ENCODE data around the gene UNC13A.

The UNC13A gene

GRCh38 chr19:17687857-17688784 lies at the start of gene UNC13A:
TSS of gene UNC13A (minus strand) at chr19:17688354. CDS start at chr19:17688199, 155 bp downstream.
- Histone ChIP-seq H3K4me1 (no peaks in the 10 kb centered on the region), H3K27me3 (ENCODE audit: low read depth) (peaks cover 20% of the 10 kb centered on the region), H3K9me3 (no peaks in the 10 kb centered on the region), H3K36me3 (replicated peaks) (no peaks in the 10 kb centered on the region), H3K4me3 (no peak within 1 kb of the TSS)
- peak; percentile 34 to 78 for DNase-seq (ENCODE audit: low spot score in 2 of 2)
- in situ Hi-C loops (cut with MboI; ENCODE audit: low sequenced_read_pairs), result no loop called here

GRCh38 chr19:17737690-17738153 lies 49.6 kb upstream of the UNC13A start:
- H3K36me3 ChIP-seq (replicated peaks), result peaks cover 24% of the 10 kb centered on the region
- H3K27me3 ChIP-seq (ENCODE audit: low read depth), result no peaks in the 10 kb centered on the region
- H3K4me3 ChIP-seq, result no peak overlapping the region
- in situ Hi-C loops (cut with MboI; ENCODE audit: low sequenced_read_pairs), result no loop called here
- H3K9me3 ChIP-seq, result no peaks in the 10 kb centered on the region
- DNase-seq (ENCODE audit: low spot score in 2 of 2), result peak in 1 of 2 experiments; percentile 24
- peaks cover 13% of the 10 kb centered on the region for H3K4me1 ChIP-seq

- Histone ChIP-seq H3K36me3 (replicated peaks) (peaks cover 35% of the 10 kb centered on the region), H3K4me1 (peaks cover 13% of the 10 kb centered on the region), H3K27me3 (ENCODE audit: low read depth) (no peaks in the 10 kb centered on the region), H3K9me3 (0 out of 2 replicates have a peak, but pooled peaks cover 3% of the 10 kb centered on the region), H3K4me3 (no peak overlapping the region)
- in situ Hi-C loops (cut with MboI; ENCODE audit: low sequenced_read_pairs), result no loop called here
- no peak for DNase-seq (ENCODE audit: low spot score in 2 of 2)
These were observed 47.3 kb upstream of the UNC13A start for GRCh38 chr19:17735410-17735809.

- no peak for DNase-seq (ENCODE audit: low spot score in 2 of 2)
- peaks cover 48% of the 10 kb centered on the region for H3K36me3 ChIP-seq (replicated peaks)
- H3K27me3 ChIP-seq (ENCODE audit: low read depth), result no peaks in the 10 kb centered on the region
- no peak overlapping the region for H3K4me3 ChIP-seq
- H3K9me3 ChIP-seq, result 0 out of 2 replicates have a peak, but pooled peaks cover 3% of the 10 kb centered on the region
- H3K4me1 ChIP-seq, result peaks cover 9% of the 10 kb centered on the region
- in situ Hi-C loops (cut with MboI; ENCODE audit: low sequenced_read_pairs), result no loop called here
These were observed 46.0 kb upstream of the UNC13A start for GRCh38 chr19:17734146-17734545.

- Histone ChIP-seq H3K36me3 (replicated peaks) (peaks cover 55% of the 10 kb centered on the region), H3K4me3 (no peak overlapping the region), H3K9me3 (0 out of 2 replicates have a peak, but pooled peaks cover 3% of the 10 kb centered on the region), H3K4me1 (peaks cover 7% of the 10 kb centered on the region), H3K27me3 (ENCODE audit: low read depth) (no peaks in the 10 kb centered on the region)
- DNase-seq (ENCODE audit: low spot score in 2 of 2), result no peak
- in situ Hi-C loops (cut with MboI; ENCODE audit: low sequenced_read_pairs), result no loop called here
These were observed 45.0 kb upstream of the UNC13A start for GRCh38 chr19:17733127-17733526.

GRCh38 chr19:17727843-17728242 lies 39.7 kb upstream of the UNC13A start:
- Histone ChIP-seq H3K27me3 (ENCODE audit: low read depth) (no peaks in the 10 kb centered on the region), H3K9me3 (0 out of 2 replicates have a peak, but pooled peaks cover 3% of the 10 kb centered on the region), H3K4me3 (no peak overlapping the region), H3K4me1 (no peaks in the 10 kb centered on the region), H3K36me3 (replicated peaks) (peaks cover 76% of the 10 kb centered on the region)
- in situ Hi-C loops (cut with MboI; ENCODE audit: low sequenced_read_pairs), result no loop called here
- no peak for DNase-seq (ENCODE audit: low spot score in 2 of 2)

- H3K36me3 ChIP-seq (replicated peaks), result peaks cover 76% of the 10 kb centered on the region
- in situ Hi-C loops (cut with MboI; ENCODE audit: low sequenced_read_pairs), result no loop called here
- DNase-seq (ENCODE audit: low spot score in 2 of 2), result no peak
These were observed 39.0 kb upstream of the UNC13A start for GRCh38 chr19:17726964-17727773.

GRCh38 chr19:17726136-17726741 lies 38.1 kb upstream of the UNC13A start:
- peaks cover 75% of the 10 kb centered on the region for H3K36me3 ChIP-seq (replicated peaks)
- H3K9me3 ChIP-seq, result 0 out of 2 replicates have a peak, but pooled peaks cover 3% of the 10 kb centered on the region
- no peaks in the 10 kb centered on the region for H3K4me1 ChIP-seq
- H3K4me3 ChIP-seq, result no peak overlapping the region
- H3K27me3 ChIP-seq (ENCODE audit: low read depth), result no peaks in the 10 kb centered on the region
- in situ Hi-C loops (cut with MboI; ENCODE audit: low sequenced_read_pairs), result no loop called here
- no peak for DNase-seq (ENCODE audit: low spot score in 2 of 2)

More at GRCh38 chr19:17726964-17727773, 39.0 kb upstream of the UNC13A start:
- Histone ChIP-seq H3K4me3 (no peak overlapping the region), H3K27me3 (ENCODE audit: low read depth) (no peaks in the 10 kb centered on the region), H3K9me3 (0 out of 2 replicates have a peak, but pooled peaks cover 3% of the 10 kb centered on the region), H3K4me1 (no peaks in the 10 kb centered on the region)

- Histone ChIP-seq H3K36me3 (replicated peaks) (peaks cover 74% of the 10 kb centered on the region), H3K4me3 (no peak overlapping the region), H3K4me1 (no peaks in the 10 kb centered on the region), H3K27me3 (ENCODE audit: low read depth) (no peaks in the 10 kb centered on the region), H3K9me3 (no peaks in the 10 kb centered on the region)
- in situ Hi-C loops (cut with MboI; ENCODE audit: low sequenced_read_pairs), result no loop called here
- no peak for DNase-seq (ENCODE audit: low spot score in 2 of 2)
These were observed 37.4 kb upstream of the UNC13A start for GRCh38 chr19:17725422-17726078.

GRCh38 chr19:17724655-17725054 lies 36.5 kb upstream of the UNC13A start:
- no peaks in the 10 kb centered on the region for H3K9me3 ChIP-seq
- no peak overlapping the region for H3K4me3 ChIP-seq
- peaks cover 65% of the 10 kb centered on the region for H3K36me3 ChIP-seq (replicated peaks)
- DNase-seq (ENCODE audit: low spot score in 2 of 2), result no peak
- in situ Hi-C loops (cut with MboI; ENCODE audit: low sequenced_read_pairs), result no loop called here
- no peaks in the 10 kb centered on the region for H3K27me3 ChIP-seq (ENCODE audit: low read depth)
- peaks cover 3% of the 10 kb centered on the region; the same call in 1 of the 2 replicates for H3K4me1 ChIP-seq

GRCh38 chr19:17722655-17723240 lies 34.6 kb upstream of the UNC13A start:
- H3K4me3 ChIP-seq, result no peak overlapping the region
- in situ Hi-C loops (cut with MboI; ENCODE audit: low sequenced_read_pairs), result no loop called here
- DNase-seq (ENCODE audit: low spot score in 2 of 2), result no peak
- peaks cover 2% of the 10 kb centered on the region; the same call in 1 of the 2 replicates for H3K27me3 ChIP-seq (ENCODE audit: low read depth)
- peaks cover 47% of the 10 kb centered on the region for H3K36me3 ChIP-seq (replicated peaks)
- H3K9me3 ChIP-seq, result 0 out of 2 replicates have a peak, but pooled peaks cover 2% of the 10 kb centered on the region
- H3K4me1 ChIP-seq, result peaks cover 9% of the 10 kb centered on the region

- DNase-seq (ENCODE audit: low spot score in 2 of 2), result no peak
- peaks cover 9% of the 10 kb centered on the region for H3K4me1 ChIP-seq
- no peak overlapping the region for H3K4me3 ChIP-seq
- H3K27me3 ChIP-seq (ENCODE audit: low read depth), result peaks cover 2% of the 10 kb centered on the region; the same call in 1 of the 2 replicates
- H3K9me3 ChIP-seq, result 0 out of 2 replicates have a peak, but pooled peaks cover 2% of the 10 kb centered on the region
- in situ Hi-C loops (cut with MboI; ENCODE audit: low sequenced_read_pairs), result no loop called here
- peaks cover 38% of the 10 kb centered on the region for H3K36me3 ChIP-seq (replicated peaks)
These were observed 33.7 kb upstream of the UNC13A start for GRCh38 chr19:17721821-17722220.
